H4 (cell line): ENCODE data around the gene IRGC. TPM values are rescaled to one million over a fixed set of nuclear protein-coding genes. Genes with fewer than 3 reads are reported as not detected.
"Not testable (repeated sequence)": the region's sequence is repeated elsewhere in the genome, so short reads cannot be mapped to it uniquely, and the experiment has no call there.

Source experiments
- DNase-seq: peaks from one replicate; pipeline ENCODE4 v3.0.0-alpha.2; 2015; ENCODE audit warnings: low spot score
- total RNA-seq: library from RNA; depleted of rRNA; stranded (reverse); fragments of >200 nt; shearing (Covaris generic); gene quantifications from 2 replicates; pipeline ENCODE4 v1.2.3, GENCODE V29; 2014; rRNA removed

The IRGC gene, protein sequence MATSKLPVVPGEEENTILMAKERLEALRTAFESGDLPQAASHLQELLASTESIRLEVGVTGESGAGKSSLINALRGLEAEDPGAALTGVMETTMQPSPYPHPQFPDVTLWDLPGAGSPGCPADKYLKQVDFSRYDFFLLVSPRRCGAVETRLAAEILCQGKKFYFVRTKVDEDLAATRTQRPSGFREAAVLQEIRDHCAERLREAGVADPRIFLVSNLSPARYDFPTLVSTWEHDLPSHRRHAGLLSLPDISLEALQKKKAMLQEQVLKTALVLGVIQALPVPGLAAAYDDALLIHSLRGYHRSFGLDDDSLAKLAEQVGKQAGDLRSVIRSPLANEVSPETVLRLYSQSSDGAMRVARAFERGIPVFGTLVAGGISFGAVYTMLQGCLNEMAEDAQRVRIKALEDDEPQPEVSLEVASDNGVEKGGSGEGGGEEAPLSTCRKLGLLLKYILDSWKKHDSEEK
- total RNA-seq = not detected in 2 replicates

DNA sequence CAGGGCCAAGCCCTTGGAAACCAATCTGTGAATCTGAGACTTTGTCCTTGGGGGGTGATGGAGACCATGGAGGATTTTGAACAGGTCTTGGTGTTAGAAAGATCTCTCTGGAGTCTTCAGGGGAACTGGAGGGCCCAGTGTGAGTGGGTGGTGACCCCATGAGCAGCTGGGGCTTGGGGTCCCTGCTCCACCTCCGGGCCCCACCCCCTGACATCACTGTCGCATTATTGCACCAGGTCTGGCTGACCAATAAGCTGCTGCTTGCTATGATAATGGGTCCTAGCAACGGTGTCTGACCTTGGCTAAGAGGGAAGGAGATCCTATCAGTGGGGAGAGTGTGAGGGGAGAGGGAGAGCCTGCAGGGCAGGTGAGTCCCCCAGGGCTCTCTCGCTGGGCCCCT, at the start of gene IRGC:
Gene IRGC (plus strand): TSS at position 301 of the 400 bp plus-strand sequence. CDS start 2,483 bp downstream, outside the sequence.
- no peak for DNase-seq

DNA sequence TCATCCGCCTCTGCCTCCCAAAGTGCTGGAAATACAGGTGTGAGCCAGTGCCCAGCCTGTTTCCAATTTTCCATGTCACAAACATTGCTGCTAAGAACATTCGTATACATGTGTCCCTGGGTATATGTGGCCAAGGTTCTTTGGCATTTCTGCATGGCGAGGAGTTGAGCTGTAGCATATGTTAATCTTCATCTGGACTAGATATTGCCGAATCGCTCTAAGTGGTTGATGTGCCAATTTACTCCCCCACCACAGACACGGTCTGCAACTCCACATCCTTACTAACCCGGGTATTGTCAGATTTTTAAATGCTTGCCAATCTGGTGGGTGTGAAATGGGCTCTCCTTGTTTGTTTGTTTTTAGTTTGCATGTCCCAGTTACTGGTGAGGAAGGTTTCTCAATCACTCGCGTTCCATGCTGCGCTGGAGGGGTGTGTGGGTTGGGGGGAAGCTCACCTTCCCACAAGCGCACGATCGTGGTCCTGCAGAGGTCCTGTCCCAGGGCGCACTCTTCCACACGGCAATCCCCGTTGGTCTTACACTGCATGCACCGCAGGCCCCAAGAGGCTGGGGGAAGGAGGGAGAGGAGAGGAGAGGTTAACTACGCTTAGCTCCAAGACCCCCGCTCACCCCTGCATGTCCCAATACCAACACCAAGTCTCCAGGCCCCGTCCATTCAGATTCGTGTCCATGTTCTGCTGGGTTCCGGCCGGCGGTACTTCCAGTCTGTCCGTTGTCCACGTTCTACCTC, 48.6 kb upstream of the IRGC start:
- no peak for DNase-seq

DNA sequence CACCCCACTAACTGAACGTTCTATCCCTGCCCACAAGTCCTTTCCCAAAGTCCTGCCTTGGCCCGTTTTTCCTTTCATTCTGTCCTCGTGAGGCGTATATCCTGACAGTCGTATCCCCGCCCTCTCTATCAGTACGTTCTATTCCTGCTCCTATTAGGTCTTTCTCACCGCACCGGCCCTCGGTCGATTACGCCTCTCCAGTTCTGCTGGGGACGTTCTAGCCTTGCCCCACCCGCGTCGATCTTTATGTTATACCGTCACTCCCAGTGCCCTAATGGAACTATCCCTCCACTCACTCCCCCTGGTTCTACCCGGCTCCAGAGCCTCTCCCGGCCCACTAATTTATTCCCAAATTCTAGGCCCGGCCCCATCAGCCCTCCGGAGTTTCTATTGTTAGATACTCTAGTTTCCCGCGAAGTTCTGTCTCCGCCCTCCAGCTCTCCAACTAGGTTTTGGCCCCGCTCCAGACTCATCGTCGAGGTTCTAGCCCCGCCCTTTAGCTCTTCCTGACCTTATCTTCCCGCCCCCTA, 47.9 kb upstream of the IRGC start:
- no peak for DNase-seq

DNA sequence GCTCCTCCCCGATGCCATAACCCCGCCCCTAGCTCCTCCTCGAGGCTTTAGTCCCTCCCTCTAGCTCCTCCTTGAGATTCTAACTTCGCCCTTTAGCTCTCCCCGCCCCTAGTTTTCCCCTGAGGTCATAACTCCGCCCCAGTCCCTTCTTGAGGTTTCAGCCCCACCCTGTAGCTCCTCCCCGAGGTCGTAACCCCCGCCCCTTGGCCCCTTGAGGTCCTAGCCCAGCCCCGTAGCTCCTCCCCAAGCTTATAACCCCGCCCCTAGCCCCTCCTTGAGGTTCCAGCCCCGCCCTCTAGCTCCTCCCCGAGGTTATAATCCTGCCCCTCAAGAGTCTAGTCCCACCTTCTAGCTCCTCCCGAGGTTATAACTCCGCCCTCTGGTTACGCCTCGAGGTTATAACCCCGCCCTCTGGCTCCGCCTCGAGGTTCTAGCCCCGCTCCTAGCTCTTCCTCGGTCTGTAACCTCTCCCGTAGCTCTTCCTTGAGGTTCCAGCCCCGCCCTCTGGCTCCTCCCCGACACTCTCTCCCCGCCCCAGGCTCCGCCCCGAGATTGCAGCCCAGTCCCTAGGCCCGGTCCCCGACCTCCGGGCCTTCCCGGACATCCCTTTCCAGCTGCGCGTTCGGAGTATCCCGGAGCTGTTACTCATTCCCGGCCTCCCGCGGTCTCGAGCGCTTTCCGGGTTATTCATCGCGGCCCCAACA, 47.3 kb upstream of the IRGC start:
- DNase-seq = peak; percentile 96

DNA sequence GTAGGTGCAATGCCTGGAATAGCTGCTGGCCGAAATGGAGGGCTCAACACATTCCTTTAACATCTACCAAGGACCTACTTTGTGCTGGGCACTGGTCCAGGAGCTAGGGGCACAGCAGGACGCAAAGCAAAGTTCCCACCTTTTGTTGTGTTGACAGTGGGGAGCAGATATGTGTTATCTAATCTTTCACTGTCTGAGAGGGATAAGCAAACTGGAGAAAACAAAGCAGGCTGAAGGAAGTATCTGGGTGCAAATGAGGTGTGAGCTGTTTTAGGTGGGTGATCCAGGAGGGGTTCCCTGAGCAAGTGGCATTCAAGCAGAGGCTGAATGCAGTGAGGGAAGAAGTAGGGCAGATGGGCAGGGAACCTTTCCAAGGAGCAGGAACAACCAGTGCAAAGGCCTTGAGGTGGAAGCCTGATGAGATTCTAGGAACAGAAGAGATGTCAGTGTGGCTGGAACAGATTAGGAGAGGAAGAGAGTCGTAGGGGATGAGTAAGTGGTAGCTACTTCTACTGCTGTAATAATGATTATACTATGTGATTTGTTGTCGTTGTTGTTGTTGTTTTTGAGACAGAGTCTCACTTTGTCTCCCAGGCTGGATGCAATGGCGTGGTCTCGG, 43.7 kb upstream of the IRGC start:
- DNase-seq = no peak

DNA sequence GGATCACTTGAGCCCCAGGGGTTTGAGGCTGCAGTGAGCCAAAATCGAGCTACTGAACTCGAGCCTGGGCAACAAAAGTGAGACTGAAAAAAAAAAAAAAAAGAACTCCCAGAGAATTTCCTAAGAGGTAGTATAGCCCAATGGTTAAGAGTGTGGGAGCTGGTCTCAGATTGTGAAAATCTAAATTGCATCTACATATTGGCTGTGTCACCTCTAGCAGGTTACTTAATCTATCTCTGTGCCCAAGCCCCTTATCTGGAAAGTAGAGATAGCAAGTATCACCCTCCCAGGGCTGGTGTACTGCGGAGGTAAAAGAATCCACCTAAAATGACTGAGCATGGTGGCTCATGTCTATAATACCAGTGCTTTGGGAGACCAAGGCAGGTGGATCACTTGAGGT, 42.2 kb upstream of the IRGC start:
- DNase-seq = no peak

DNA sequence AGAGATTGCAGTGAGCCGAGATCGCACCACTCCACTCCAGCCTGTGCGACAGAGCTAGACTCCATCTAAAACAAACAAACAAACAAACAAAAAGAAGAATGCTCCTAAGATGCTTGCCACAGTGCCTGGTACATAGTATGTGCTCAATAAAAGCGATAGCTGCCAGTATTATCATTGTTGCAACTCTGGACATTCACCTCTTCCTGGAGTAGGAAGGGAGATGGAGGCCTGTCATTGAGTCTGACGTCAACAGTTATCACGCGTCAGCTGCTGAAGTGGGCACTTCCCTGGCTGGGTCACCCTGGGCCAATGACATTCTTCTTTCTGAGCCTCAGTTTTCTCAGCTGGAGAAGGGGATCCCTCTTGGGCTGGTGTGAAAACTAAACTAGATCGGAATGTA, 41.7 kb upstream of the IRGC start:
- DNase-seq = no peak

DNA sequence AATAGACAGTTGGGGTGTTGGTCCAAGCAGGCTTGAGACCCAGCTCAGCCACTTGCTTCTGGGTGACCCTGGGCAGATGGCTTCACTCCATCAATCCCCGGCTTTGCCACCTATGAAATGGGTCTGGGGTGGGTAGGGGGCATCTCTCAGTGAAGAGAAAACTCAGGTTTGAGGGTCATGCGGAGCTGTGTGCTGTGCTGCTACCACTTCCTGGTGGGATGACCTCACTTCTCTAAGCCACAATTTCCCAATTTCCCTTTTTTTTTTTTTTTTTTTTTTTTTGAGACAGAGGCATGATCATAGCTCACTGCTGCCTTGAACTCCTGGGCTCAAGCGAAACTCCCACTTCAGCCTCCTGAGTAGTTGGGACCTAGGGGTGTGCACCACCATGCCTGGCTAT, 41.3 kb upstream of the IRGC start:
- peak; percentile 55 for DNase-seq

DNA sequence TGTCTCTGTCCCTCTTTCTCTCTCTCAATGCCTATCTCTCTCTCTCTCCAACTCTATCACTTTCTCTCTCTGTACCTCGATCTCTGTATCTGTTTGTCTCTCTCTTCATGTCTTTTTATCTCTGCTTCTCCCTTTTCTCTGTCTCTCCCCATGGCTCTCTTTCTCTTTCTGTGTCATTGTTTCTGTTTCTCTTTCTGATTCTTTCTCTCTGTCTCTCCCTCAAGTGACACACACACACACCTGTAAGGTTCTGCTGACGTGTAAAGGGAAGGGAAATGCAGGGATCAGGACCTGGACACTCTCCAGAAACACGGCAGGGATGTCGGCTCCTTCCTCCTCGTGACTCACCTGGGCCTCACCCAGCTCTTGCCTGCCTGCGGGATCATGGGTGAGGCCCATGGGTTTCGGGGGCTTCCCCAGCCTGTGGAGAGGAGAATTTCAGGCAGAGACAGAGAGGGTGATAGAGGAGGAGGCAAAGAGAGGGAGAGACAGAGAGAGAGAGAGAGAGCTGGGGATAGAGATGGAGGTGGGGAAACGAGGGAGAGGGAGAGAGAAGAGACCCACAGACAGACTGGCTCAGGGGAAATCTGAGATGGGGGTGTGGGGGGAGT, 40.5 kb upstream of the IRGC start:
- peak; percentile 62 for DNase-seq

DNA sequence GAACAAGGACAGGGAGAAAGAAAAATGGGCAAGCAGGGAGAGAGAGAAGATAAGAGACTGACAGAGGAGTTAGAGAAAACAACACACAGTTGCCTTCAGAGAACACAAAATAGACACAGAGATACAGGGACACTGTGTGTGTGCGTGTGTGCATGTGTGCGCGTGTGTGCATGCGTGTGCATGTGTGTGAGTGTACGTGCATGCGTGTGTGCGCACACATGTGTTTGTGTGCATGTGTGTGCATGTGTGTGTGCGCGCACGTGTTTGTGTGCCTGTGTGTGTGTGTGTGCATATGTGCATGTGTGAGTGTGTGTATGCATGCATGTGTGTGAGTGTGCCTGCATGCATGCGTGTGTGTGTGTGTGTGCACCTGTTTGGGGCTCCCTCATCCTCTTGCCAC, 40.0 kb upstream of the IRGC start:
- DNase-seq = no peak

DNA sequence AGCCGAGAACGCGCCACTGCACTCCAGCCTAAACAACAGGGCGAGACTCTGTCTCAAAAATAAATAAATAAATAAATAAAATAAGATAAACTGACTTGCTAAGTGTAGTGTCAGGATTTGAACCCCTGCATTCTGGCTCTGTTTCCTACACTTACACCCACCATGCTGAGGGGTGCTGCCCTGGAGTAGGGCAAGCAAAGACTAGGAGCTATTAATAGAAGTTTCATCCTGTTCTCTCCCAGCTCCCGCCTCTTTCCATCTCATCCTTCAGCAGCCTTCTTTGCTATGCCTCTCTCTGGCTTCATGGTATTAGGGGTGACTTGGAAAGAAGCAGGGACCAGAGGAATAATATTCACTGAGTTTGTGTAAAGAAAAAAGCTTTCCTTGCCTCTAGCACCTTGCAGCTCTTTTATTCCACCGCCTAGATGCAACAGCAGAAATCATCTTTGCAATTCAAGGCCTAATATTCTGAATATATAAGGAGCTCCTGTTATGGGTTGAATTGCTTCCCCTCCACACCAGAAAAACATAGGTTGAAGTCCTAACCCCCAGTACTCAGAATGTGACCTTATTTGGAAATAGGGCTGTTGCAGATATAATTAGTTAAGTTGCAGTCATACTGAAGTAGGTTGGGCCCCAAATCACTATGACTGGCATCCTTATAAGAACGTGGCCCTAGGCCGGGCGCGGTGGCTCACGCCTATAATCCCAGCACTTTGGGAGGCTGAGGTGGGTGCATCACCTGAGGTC, 37.2 kb upstream of the IRGC start:
- no peak for DNase-seq

DNA sequence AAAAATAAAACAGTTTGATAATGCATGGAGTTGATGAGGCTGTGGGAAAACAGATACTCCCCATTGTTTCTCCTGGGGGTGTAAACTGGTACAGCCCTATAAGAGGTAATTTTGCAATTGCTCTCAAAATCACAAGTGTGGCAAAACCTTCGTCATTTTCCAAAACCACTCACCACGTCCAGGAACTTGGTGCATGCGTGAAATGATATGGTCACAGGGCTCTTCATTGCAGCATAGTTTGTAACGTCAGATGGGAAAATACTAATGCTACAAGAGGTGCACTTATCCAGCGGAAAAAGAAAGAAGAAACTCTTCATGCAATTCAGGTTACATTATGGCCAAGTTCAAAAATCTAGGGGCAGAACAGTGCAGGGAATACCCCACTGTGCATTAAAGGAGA, 34.1 kb upstream of the IRGC start:
- no peak for DNase-seq

DNA sequence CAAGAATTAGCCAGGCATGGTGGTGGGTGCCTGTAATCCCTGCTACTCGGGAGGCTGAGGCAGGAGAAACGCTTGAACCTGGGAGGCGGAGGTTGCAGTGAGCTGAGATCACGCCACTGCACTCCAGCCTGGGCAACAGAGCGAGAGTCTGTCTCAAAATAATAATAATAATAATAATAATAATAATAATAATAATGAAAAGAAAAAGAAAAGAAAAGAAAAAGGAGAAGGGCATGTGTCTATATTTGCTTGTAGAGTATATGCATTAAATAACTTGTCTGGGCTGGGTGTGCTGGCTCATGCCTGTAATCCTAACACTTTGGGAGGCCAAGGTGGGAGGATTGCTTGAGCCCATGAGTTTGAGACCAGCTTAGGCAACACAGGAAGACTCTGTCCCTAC, 33.6 kb upstream of the IRGC start:
- DNase-seq = not testable (repeated sequence)

DNA sequence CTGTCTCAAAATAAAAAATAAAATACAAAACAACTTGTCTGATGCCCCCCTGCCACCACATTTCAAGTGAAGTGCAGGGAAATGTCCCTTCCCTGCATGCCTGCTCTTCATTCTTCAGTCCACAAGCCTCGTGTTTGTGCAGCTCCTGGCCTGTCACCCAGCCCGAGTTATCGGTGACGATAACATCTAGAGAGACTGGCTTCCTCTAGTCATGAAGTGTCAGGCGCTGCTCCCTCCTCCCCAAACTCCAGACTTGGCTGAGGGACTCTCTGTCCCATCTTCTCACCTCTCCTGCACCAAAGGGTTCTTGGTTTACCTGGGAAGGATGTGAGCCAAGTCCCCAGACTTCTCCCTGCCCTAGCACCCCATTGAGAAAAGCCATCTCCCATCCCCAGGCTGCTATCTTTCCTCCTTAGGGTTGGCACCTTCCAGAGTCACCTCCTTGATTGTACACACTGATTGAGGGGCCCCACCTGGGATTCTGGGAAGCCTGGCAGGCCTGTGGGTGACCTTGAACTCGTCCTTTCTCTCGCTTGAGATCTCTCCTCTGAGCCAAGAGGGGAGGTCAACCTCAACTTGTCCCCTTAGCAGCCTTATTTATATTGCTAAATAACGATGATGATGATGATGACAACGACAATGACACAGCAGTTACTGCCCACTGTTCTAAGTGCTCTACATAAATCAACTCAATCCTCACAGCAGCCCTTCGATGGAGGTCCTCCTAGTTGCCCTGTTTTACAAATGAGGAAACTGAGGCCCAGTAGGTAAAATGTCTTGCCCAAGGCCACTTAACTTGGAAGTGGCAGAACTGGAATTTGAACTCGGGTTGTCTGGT, 32.8 kb upstream of the IRGC start:
- no peak for DNase-seq

DNA sequence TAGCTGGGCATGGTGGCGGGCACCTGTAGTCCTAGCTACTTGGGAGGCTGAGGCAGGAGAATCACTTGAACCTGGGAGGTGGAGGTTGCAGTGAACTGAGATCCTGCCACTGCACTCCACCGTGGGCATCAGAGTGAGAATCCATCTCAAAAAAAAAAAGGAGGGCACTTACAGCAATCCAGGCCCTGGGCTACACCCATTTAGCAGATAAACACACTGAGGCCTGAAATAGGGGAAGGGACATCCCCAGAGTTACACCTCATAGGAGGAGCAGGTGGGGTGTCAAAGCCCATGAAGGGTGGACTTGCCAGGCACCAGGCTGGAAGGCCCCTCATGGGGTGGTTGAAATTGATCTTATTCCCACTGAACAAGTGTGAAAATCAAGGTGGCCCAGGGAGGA, 32.0 kb upstream of the IRGC start:
- DNase-seq = no peak

DNA sequence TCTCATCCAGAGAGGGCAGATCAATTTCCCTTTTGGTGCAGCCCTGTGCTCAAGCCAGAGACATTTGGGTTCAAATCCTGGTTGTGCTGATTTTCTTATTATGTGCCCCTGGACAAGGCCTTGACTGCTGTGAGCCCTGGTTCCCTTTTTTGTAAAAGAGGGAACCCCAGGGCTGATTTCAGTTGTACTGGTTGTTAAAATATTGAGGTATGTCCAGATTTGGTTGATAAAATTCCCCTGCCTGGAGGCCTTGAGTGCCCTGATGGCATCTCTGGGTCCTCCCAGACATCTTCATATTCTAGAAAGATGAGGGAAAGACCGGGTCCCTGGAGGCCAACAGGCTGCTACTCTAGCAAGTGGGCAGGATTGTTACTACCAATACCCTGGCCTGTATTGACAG, 31.6 kb upstream of the IRGC start:
- no peak for DNase-seq

DNA sequence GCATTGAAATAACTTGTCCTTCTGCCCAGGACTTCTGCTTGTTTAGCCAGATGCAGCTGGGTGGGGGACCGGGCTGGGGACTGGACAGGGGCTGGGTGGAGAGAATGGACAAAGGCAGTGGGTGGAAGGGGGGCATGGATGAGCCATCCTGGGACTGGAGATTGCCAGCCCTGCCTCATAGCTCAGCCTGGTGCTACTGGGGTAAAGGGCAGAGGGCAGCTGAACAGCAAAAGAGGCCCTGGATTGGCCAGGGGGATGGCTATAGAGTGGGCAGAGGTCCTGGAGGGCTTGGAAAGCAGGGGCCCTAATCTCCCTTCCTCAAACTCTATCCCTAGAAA, 28.2 kb upstream of the IRGC start:
- no peak for DNase-seq

DNA sequence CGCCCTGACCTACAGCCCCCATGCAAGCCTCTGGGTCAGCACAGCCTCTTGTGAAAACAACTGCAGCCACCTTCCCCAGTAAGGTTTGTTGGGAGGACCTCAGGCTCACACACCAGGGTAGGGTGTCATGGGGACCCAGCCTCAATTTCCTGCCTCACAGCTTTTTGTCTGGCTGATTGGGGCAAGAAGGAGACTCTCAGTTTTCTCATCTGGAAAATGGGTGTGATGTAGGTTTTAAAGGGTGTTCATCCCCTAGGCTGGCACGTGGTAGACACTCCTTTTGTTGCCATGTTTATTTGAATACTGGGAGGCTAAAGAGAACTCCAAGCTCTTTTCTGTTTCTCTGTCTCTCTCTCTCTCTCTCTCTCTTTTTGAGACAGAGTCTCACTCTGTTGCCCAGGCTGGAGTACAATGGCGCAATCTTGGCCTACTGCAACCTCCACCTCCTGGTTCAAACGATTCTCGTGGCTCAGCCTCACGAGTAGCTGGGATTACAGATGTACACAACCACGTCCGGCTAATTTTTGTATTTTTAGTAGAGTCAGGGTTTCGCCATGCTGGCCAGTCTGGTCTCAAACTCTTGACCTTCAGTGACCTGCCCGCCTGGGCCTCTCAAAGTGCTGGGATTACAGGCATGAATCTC, 27.7 kb upstream of the IRGC start:
- DNase-seq = no peak

DNA sequence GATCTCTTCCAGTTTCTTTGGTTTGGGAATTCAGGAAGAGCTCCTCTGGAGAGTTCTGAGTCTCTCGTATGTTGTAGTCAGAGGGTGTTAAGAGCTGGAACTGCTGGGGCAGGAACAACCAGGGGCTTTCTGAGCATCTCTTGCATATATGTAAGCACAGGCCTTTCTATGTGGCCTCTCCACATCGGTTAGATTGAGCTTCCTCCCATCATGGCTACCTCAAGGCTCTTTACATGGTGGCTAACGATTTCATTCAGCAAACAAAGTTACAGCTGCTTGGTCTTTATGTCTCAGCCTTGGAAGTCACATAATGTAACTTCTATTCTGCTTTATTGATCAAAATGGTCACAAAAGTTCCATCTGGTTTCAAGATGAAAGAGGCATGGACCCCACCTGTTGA, 25.4 kb upstream of the IRGC start:
- DNase-seq = no peak
